Astrocyte (in vitro differentiated cells and primary cell): ENCODE data around the gene SLC9B1. TPM values are rescaled to one million over a fixed set of nuclear protein-coding genes. Genes with fewer than 3 reads are reported as not detected.
A peak's percentile ranks its signal among the peaks of the same experiment; 100 is the strongest.
"Not testable (repeated sequence)": the region's sequence is repeated elsewhere in the genome, so short reads cannot be mapped to it uniquely, and the experiment has no call there.

ENCODE experiments used
- DNase-seq: peaks from one replicate; pipeline ENCODE4 v3.0.0-alpha.2; 2010; ENCODE audit warnings: low read depth
- FAIRE-seq: peaks from 2 replicates; lab custom pipeline; 2011; peaks lifted over from hg19 to GRCh38; lab: Jason Lieb, UNC
- H2AFZ ChIP-seq: 2 replicates; pipeline ENCODE4 v1.6.0; 2012; ENCODE audit warnings: low read depth, low read length, inconsistent platforms
- H3K27ac ChIP-seq: 2 replicates; pipeline ENCODE4 v1.5.1; 2011; ENCODE audit warnings: low read depth, low read length, inconsistent platforms
- H3K27me3 ChIP-seq: 2 replicates; pipeline ENCODE4 v1.6.0; 2011; ENCODE audit warnings: low read length, inconsistent platforms; ENCODE audit not compliant: insufficient read depth
- H3K36me3 ChIP-seq: 2 replicates; pipeline ENCODE4 v1.5.1; 2011; ENCODE audit warnings: low read length, inconsistent platforms; ENCODE audit not compliant: insufficient read depth
- H3K4me1 ChIP-seq: 2 replicates; pipeline ENCODE4 v1.5.1; 2011; ENCODE audit warnings: low read length, inconsistent platforms; ENCODE audit not compliant: insufficient read depth
- H3K4me2 ChIP-seq: 2 replicates; pipeline ENCODE4 v1.6.0; 2012; ENCODE audit warnings: low read length, inconsistent platforms
- H3K4me3 ChIP-seq: 2 replicates; pipeline ENCODE4 v1.5.1; 2011; ENCODE audit warnings: low read depth, mild to moderate bottlenecking, low read length, inconsistent platforms; ENCODE audit not compliant: insufficient read depth
- H3K79me2 ChIP-seq: 2 replicates; pipeline ENCODE4 v1.6.0; 2012; ENCODE audit warnings: mild to moderate bottlenecking, low read length, inconsistent platforms; ENCODE audit not compliant: insufficient read depth
- H3K9ac ChIP-seq: 2 replicates; pipeline ENCODE4 v1.6.0; 2012; ENCODE audit warnings: mild to moderate bottlenecking, low read length, inconsistent platforms
- H3K9me3 ChIP-seq: 2 replicates; pipeline ENCODE4 v1.5.1; 2012; ENCODE audit warnings: low read depth, mild to moderate bottlenecking, low read length, inconsistent platforms; ENCODE audit not compliant: insufficient read depth
- H4K20me1 ChIP-seq: 2 replicates; pipeline ENCODE4 v1.6.0; 2012; ENCODE audit warnings: low read length, inconsistent platforms; ENCODE audit not compliant: insufficient read depth
- H3K27ac Mint-ChIP-seq: one replicate; pipeline ENCODE4 v1.8.0; 2021; ENCODE audit warnings: mild to moderate bottlenecking, mixed read lengths; ENCODE audit not compliant: unreplicated experiment
- H3K27me3 Mint-ChIP-seq: one replicate; pipeline ENCODE4 v1.8.0; 2021; ENCODE audit warnings: low read depth, mixed read lengths; ENCODE audit not compliant: unreplicated experiment
- H3K36me3 Mint-ChIP-seq: one replicate; pipeline ENCODE4 v1.8.0; 2021; ENCODE audit warnings: low read depth, mixed read lengths; ENCODE audit not compliant: unreplicated experiment
- H3K4me1 Mint-ChIP-seq: one replicate; pipeline ENCODE4 v1.8.0; 2021; ENCODE audit warnings: low read depth, mixed read lengths; ENCODE audit not compliant: unreplicated experiment
- H3K4me3 Mint-ChIP-seq: one replicate; pipeline ENCODE4 v1.8.0; 2021; ENCODE audit warnings: mild to moderate bottlenecking, moderate library complexity, mixed read lengths; ENCODE audit not compliant: unreplicated experiment
- H3K9me3 Mint-ChIP-seq: one replicate; pipeline ENCODE4 v1.8.0; 2021; ENCODE audit warnings: mild to moderate bottlenecking, mixed read lengths; ENCODE audit not compliant: unreplicated experiment
- CTCF ChIP-seq: IDR thresholded peaks from 2 replicates; pipeline ENCODE4 v1.5.1; 2011; ENCODE audit warnings: low read depth, mild to moderate bottlenecking, inconsistent platforms, low read length, moderate library complexity; ENCODE audit not compliant: insufficient read depth
- EZH2 ChIP-seq: IDR thresholded peaks from 2 replicates; pipeline ENCODE4 v1.6.1; 2012; ENCODE audit warnings: mild to moderate bottlenecking, low read length, inconsistent platforms; ENCODE audit not compliant: insufficient read depth
- total RNA-seq: library from RNA; stranded (reverse); gene quantifications from 2 replicates; pipeline ENCODE4 v1.2.1, GENCODE V29; 2021

The SLC9B1 gene
- total RNA-seq, 1 donor from 2014 or later = 0.16 TPM

DNA sequence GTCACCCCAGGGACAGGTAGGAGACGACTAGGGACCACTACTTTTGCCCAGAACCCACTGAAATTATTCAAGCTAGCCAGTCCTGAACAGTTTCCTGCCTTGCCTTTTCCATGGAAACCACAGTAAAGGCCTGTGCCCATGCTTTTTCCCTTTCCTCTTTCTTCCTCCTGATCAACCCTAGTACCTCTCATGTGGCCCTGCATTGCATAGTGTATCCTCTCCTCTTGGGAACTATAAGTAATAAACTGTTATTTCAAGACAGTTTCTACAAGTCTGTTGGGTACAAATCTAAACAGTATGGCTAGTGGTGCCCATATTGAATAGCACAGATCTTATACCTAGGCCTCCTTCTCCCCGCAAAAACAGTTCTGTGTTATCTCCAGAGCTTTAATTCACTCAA lies 136.2 kb downstream of the SLC9B1 start:
- H3K27me3 ChIP-seq = no peaks in the 10 kb centered on the region
- H3K4me2 ChIP-seq = no peak overlapping the region
- H2AFZ ChIP-seq = no peak overlapping the region
- no peak for TF ChIP-seq CTCF
- H3K79me2 ChIP-seq = peaks cover 9% of the 10 kb centered on the region
- no peak for DNase-seq
- no peak overlapping the region for H3K27ac ChIP-seq
- no peak overlapping the region for H3K9ac ChIP-seq
- H3K36me3 ChIP-seq = peaks cover 3% of the 10 kb centered on the region
- no peaks in the 10 kb centered on the region for H3K4me1 Mint-ChIP-seq
- no peaks in the 10 kb centered on the region for H3K9me3 ChIP-seq
- no peak overlapping the region for H3K27ac Mint-ChIP-seq
- no peaks in the 10 kb centered on the region for H3K27me3 Mint-ChIP-seq
- FAIRE-seq = no peak
- H3K4me3 Mint-ChIP-seq = no peak overlapping the region
- H3K4me1 ChIP-seq = no peaks in the 10 kb centered on the region
- peaks cover 7% of the 10 kb centered on the region for H4K20me1 ChIP-seq
- peaks cover 4% of the 10 kb centered on the region for H3K36me3 Mint-ChIP-seq
- H3K4me3 ChIP-seq = no peak overlapping the region
- H3K9me3 Mint-ChIP-seq = peaks cover 4% of the 10 kb centered on the region

- no peak overlapping the region for H3K4me3 Mint-ChIP-seq
- Histone ChIP-seq H3K36me3 (peaks cover 5% of the 10 kb centered on the region), H4K20me1 (peaks cover 7% of the 10 kb centered on the region), H3K9me3 (peaks cover 6% of the 10 kb centered on the region), H3K79me2 (peaks cover 9% of the 10 kb centered on the region), H3K9ac (no peak overlapping the region), H2AFZ (no peak overlapping the region), H3K27ac (no peak overlapping the region), H3K4me1 (no peaks in the 10 kb centered on the region), H3K4me3 (no peak overlapping the region), H3K27me3 (no peaks in the 10 kb centered on the region), H3K4me2 (no peak overlapping the region)
- H3K27ac Mint-ChIP-seq = no peak overlapping the region
- no peak for DNase-seq
- H3K4me1 Mint-ChIP-seq = no peaks in the 10 kb centered on the region
- FAIRE-seq = no peak
- TF ChIP-seq EZH2 (no peak), CTCF (no peak)
- peaks cover 8% of the 10 kb centered on the region for H3K9me3 Mint-ChIP-seq
- no peaks in the 10 kb centered on the region for H3K27me3 Mint-ChIP-seq
- peaks cover 13% of the 10 kb centered on the region for H3K36me3 Mint-ChIP-seq
Observed at GRCh38 chr4:102881343-102881742, 138.2 kb downstream of the SLC9B1 start.

GRCh38 chr4:102878901-102879300 lies 140.6 kb downstream of the SLC9B1 start:
- no peaks in the 10 kb centered on the region for H3K27me3 Mint-ChIP-seq
- Histone ChIP-seq H3K79me2 (peaks cover 10% of the 10 kb centered on the region), H3K9me3 (peaks cover 6% of the 10 kb centered on the region), H3K4me3 (no peak overlapping the region), H3K4me1 (no peaks in the 10 kb centered on the region), H3K4me2 (no peak overlapping the region), H3K9ac (no peak overlapping the region), H3K27me3 (no peaks in the 10 kb centered on the region), H4K20me1 (peaks cover 7% of the 10 kb centered on the region), H2AFZ (no peak overlapping the region), H3K36me3 (peaks cover 2% of the 10 kb centered on the region), H3K27ac (peak overlapping the region; percentile 26)
- H3K4me1 Mint-ChIP-seq = no peaks in the 10 kb centered on the region
- H3K36me3 Mint-ChIP-seq = peaks cover 19% of the 10 kb centered on the region
- peaks cover 8% of the 10 kb centered on the region for H3K9me3 Mint-ChIP-seq
- TF ChIP-seq EZH2 = no peak
- TF ChIP-seq CTCF = no peak
- no peak for DNase-seq
- FAIRE-seq = no peak
- H3K27ac Mint-ChIP-seq = no peak overlapping the region
- H3K4me3 Mint-ChIP-seq = no peak overlapping the region

DNA sequence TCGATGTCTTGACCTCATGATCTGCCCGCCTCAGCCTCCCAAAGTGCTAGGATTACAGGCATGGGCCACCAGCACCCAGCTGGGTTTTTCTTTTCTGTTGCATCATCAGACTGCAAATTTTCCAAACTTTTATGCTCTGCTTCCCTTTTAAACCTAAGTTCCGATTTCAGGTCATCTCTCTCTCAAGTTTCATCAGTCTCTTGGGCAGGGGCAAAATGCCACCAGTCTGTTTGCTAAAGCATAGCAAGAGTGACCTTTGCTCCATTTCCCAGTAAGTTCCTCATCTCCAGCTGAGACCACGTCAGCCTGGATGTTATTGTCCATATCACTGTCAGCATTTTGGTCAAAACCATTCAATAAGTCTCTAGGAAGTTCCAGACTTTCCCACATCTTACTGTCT lies 141.2 kb downstream of the SLC9B1 start:
- H3K27ac Mint-ChIP-seq, H3K9me3 Mint-ChIP-seq, H3K27me3 ChIP-seq, H3K4me3 Mint-ChIP-seq, H3K27ac ChIP-seq, H2AFZ ChIP-seq, H3K9me3 ChIP-seq, H3K27me3 Mint-ChIP-seq, H3K36me3 ChIP-seq, H3K9ac ChIP-seq, H3K4me1 ChIP-seq, DNase-seq, H4K20me1 ChIP-seq, H3K4me2 ChIP-seq, H3K4me1 Mint-ChIP-seq, H3K4me3 ChIP-seq: not testable (repeated sequence)
- peaks cover 16% of the 10 kb centered on the region for H3K79me2 ChIP-seq
- peak; percentile 23 for FAIRE-seq
- peaks cover 20% of the 10 kb centered on the region for H3K36me3 Mint-ChIP-seq
